HEK293 (cell line): Measurements from ENCODE around the gene LONRF2.

Experiments used
- CTCF ChIA-PET: fragments of 350-600 bp; formaldehyde crosslinking; extraction: SDS; loops from one replicate; lab custom pipeline; 2021; ENCODE audit warnings: antibody characterized with exemption; lab: Yijun Ruan, JAX
- POLR2A ChIA-PET: fragments of 300-600 bp; formaldehyde crosslinking; extraction: SDS; loops from one replicate; lab custom pipeline; 2020; ENCODE audit warnings: antibody characterized with exemption, inconsistent platforms; lab: Yijun Ruan, JAX
- H3K27ac ChIP-seq: fragments of 200-500 bp; sonication (Bioruptor generic); 2 replicates; pipeline ENCODE4 v1.5.1; 2014; ENCODE audit warnings: low read depth, low read length, control low read depth, inconsistent platforms; ENCODE audit errors: extremely low read depth
- H3K36me3 ChIP-seq, 2 experiments: fragments of 200-500 bp in 1 of 2; sonication (Bioruptor generic) in 1 of 2; 1 replicate in 1 of 2; 2 replicates in 1 of 2; pipeline ENCODE4 v1.5.1; 2014 to 2017; ENCODE audit warnings: inconsistent platforms in 2 of 2, low read length in 2 of 2; ENCODE audit not compliant: control insufficient read depth in 2 of 2, insufficient read depth in 1 of 2
- H3K4me1 ChIP-seq: fragments of 200-500 bp; sonication (Bioruptor generic); 2 replicates; pipeline ENCODE4 v1.5.1; 2014; ENCODE audit warnings: mild to moderate bottlenecking, low read length, inconsistent platforms; ENCODE audit not compliant: control insufficient read depth, insufficient read depth
- H3K4me3 ChIP-seq: 2 replicates; pipeline ENCODE4 v1.5.1; 2011; ENCODE audit warnings: low read depth, mild to moderate bottlenecking, control low read depth, low read length, moderate library complexity
- H3K9me3 ChIP-seq: fragments of 200-500 bp; sonication (Bioruptor generic); 2 replicates; pipeline ENCODE4 v1.5.1; 2014; ENCODE audit warnings: low read depth, low read length, inconsistent platforms; ENCODE audit not compliant: control insufficient read depth, insufficient read depth
- IKZF3 ChIP-seq: fragments of 450-650 bp; IDR thresholded peaks from 2 replicates; pipeline ENCODE4 v1.5.0; 2018; ENCODE audit warnings: missing biosample characterization, mild to moderate bottlenecking, missing genetic modification characterization, moderate library complexity
- KLF17 ChIP-seq: fragments of 450-650 bp; formaldehyde crosslinking; IDR thresholded peaks from 2 replicates; pipeline ENCODE4 v1.5.1; 2016; ENCODE audit warnings: missing biosample characterization, missing genetic modification characterization
- PATZ1 ChIP-seq: fragments of 450-650 bp; formaldehyde crosslinking; IDR thresholded peaks from 2 replicates; pipeline ENCODE4 v1.5.1; 2016; ENCODE audit warnings: missing biosample characterization, missing genetic modification characterization
- REST ChIP-seq: fragments of 450-650 bp; formaldehyde crosslinking; IDR thresholded peaks from 2 replicates; pipeline ENCODE4 v1.5.1; 2016; ENCODE audit warnings: missing biosample characterization, missing genetic modification characterization
- TSHZ1 ChIP-seq: fragments of 450-650 bp; formaldehyde crosslinking; IDR thresholded peaks from 2 replicates; pipeline ENCODE4 v1.5.1; 2016; ENCODE audit warnings: missing biosample characterization, missing genetic modification characterization, borderline replicate concordance
- ZBTB20 ChIP-seq: fragments of 450-650 bp; formaldehyde crosslinking; IDR thresholded peaks from 2 replicates; pipeline ENCODE4 v1.5.1; 2016; ENCODE audit warnings: missing biosample characterization, missing genetic modification characterization
- ZBTB6 ChIP-seq: fragments of 450-650 bp; formaldehyde crosslinking; IDR thresholded peaks from 2 replicates; pipeline ENCODE4 v1.5.1; 2017; ENCODE audit warnings: missing biosample characterization, missing genetic modification characterization
- ZFP37 ChIP-seq: fragments of 450-650 bp; formaldehyde crosslinking; IDR thresholded peaks from 2 replicates; pipeline ENCODE4 v1.5.1; 2016; ENCODE audit warnings: missing biosample characterization, missing genetic modification characterization
- ZNF24 ChIP-seq: fragments of 450-650 bp; formaldehyde crosslinking; IDR thresholded peaks from 2 replicates; pipeline ENCODE4 v1.5.1; 2016; ENCODE audit warnings: missing biosample characterization, missing genetic modification characterization
- ZNF26 ChIP-seq: fragments of 450-650 bp; formaldehyde crosslinking; IDR thresholded peaks from 2 replicates; pipeline ENCODE4 v1.5.1; 2016; ENCODE audit warnings: missing biosample characterization, missing genetic modification characterization
- ZNF473 ChIP-seq: fragments of 450-650 bp; formaldehyde crosslinking; IDR thresholded peaks from 2 replicates; pipeline ENCODE4 v1.5.1; 2017; ENCODE audit warnings: missing biosample characterization, missing genetic modification characterization
- ZNF48 ChIP-seq: fragments of 450-650 bp; formaldehyde crosslinking; IDR thresholded peaks from 2 replicates; pipeline ENCODE4 v1.5.1; 2016; ENCODE audit warnings: missing biosample characterization, missing genetic modification characterization
- ZNF548 ChIP-seq: fragments of 450-650 bp; formaldehyde crosslinking; IDR thresholded peaks from 2 replicates; pipeline ENCODE4 v1.5.1; 2016; ENCODE audit warnings: missing biosample characterization, missing genetic modification characterization
- ZNF571 ChIP-seq: fragments of 450-650 bp; formaldehyde crosslinking; IDR thresholded peaks from 2 replicates; pipeline ENCODE4 v1.5.0; 2017; ENCODE audit warnings: missing biosample characterization, missing genetic modification characterization
- ZNF610 ChIP-seq: fragments of 450-650 bp; formaldehyde crosslinking; IDR thresholded peaks from 2 replicates; pipeline ENCODE4 v1.5.1; 2016; ENCODE audit warnings: missing biosample characterization, missing genetic modification characterization, borderline replicate concordance
- ZNF677 ChIP-seq: fragments of 450-650 bp; IDR thresholded peaks from 2 replicates; pipeline ENCODE4 v1.5.0; 2018; ENCODE audit warnings: missing biosample characterization, mild to moderate bottlenecking, missing genetic modification characterization, moderate library complexity
- ZNF747 ChIP-seq: fragments of 450-650 bp; formaldehyde crosslinking; IDR thresholded peaks from 2 replicates; pipeline ENCODE4 v1.5.1; 2016; ENCODE audit warnings: missing biosample characterization, missing genetic modification characterization
- ZNF837 ChIP-seq: fragments of 450-650 bp; formaldehyde crosslinking; IDR thresholded peaks from 2 replicates; pipeline ENCODE4 v1.5.1; 2016; ENCODE audit warnings: missing biosample characterization, missing genetic modification characterization
- ZNF843 ChIP-seq: fragments of 450-650 bp; formaldehyde crosslinking; IDR thresholded peaks from 2 replicates; pipeline ENCODE4 v1.5.1; 2016; ENCODE audit warnings: missing biosample characterization, missing genetic modification characterization
- ZSCAN30 ChIP-seq: fragments of 450-650 bp; IDR thresholded peaks from 2 replicates; pipeline ENCODE4 v1.5.1; 2018; ENCODE audit warnings: missing biosample characterization, mild to moderate bottlenecking, missing genetic modification characterization, moderate library complexity

LONRF2 gene

GRCh38 chr2:100265226-100265625 is 57.1 kb downstream of the LONRF2 start:
- H3K4me3 ChIP-seq: no peak overlapping the region
- no peaks in the 10 kb centered on the region for H3K4me1 ChIP-seq
- TF ChIP-seq ZNF677 (no peak), IKZF3 (tag by site-specific recombination) (no peak), ZNF747 (no peak), ZNF473 (tag by site-specific recombination) (no peak), ZNF610 (no peak), ZBTB6 (tag by site-specific recombination) (no peak), ZBTB20 (no peak), KLF17 (peak; percentile 31; the same call in 1 of the 2 replicates), TSHZ1 (tag by site-specific recombination) (no peak)
- TF ChIP-seq, all 188 proteins: peak for 1
- Histone ChIP-seq H3K27ac (no peak overlapping the region), H3K36me3 (no peaks in the 10 kb centered on the region), H3K9me3 (no peaks in the 10 kb centered on the region)
- CTCF ChIA-PET: interaction anchor here (0.6 to 9.1 kb wide), 3 partner anchors 56 to 121 kb away, joined by 3 to 172 read pairs (median 5); no protein-coding TSS in a partner anchor
- POLR2A ChIA-PET: no interaction called here

- TF ChIP-seq ZNF48 (tag by site-specific recombination) (no peak), ZNF548 (tag by site-specific recombination) (no peak), ZNF571 (tag by site-specific recombination) (no peak), ZNF837 (tag by site-specific recombination) (no peak)
- Histone ChIP-seq H3K9me3 (no peaks in the 10 kb centered on the region), H3K36me3 (no peaks in the 10 kb centered on the region), H3K4me3 (no peak overlapping the region), H3K27ac (no peak overlapping the region), H3K4me1 (no peaks in the 10 kb centered on the region)
- POLR2A ChIA-PET: no interaction called here
- CTCF ChIA-PET: interaction anchor here (9.1 kb wide), 1 partner anchor 115 kb away, joined by 172 read pairs; no protein-coding TSS in a partner anchor
Measured at GRCh38 chr2:100264651-100265050, 57.6 kb downstream of the LONRF2 start.

- ChIA-PET POLR2A (no interaction called here), CTCF (interaction anchor here (1.1 to 9.1 kb wide), 6 partner anchors 9 to 705 kb away, joined by 3 to 172 read pairs (median 30); no protein-coding TSS in a partner anchor)
- Histone ChIP-seq H3K9me3 (no peaks in the 10 kb centered on the region), H3K4me3 (no peak overlapping the region), H3K36me3 (no peaks in the 10 kb centered on the region), H3K4me1 (no peaks in the 10 kb centered on the region), H3K27ac (no peak overlapping the region)
- TF ChIP-seq ZNF843 (tag by site-specific recombination): no peak
- TF ChIP-seq ZSCAN30: no peak
- no peak for TF ChIP-seq ZFP37 (tag by site-specific recombination)
- no peak for TF ChIP-seq REST (tag by site-specific recombination)
- no peak for TF ChIP-seq ZNF26 (tag by site-specific recombination)
- no peak for TF ChIP-seq PATZ1 (tag by site-specific recombination)
- no peak for TF ChIP-seq ZNF24 (tag by site-specific recombination)
Measured at GRCh38 chr2:100264121-100264520, 58.2 kb downstream of the LONRF2 start.
